HG03045 (cell line): Measurements from ENCODE around the gene RCAN2.

Experiments used
- ATAC-seq: cut with Tn5 transposase; IDR thresholded peaks from one replicate; pipeline ENCODE4 v1.9.1; 2021; ENCODE audit warnings: mild to moderate bottlenecking, moderate library complexity; ENCODE audit not compliant: unreplicated experiment

RCAN2 gene

GRCh38 chr6:46175976-46176375 is 315.3 kb downstream of the RCAN2 start:
- ATAC-seq, result peak; percentile 40

DNA sequence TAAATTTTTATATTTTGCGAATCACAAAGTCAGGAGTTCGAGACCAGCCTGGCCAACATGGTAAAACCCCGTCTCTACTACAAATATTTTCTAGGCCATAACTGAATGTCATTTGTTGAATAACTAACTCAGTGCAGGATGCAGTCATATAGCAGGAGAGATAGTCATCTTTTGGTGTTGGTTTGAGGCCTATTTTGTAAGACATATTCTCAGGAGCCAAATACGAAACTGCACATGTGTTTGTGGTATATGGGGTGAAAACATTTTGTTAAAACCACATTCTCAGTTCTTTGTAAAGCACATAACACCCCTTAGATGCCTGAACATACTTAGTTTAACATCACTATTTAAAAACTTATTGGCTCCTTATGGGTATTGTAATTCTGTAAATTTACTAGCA is 315.8 kb downstream of the RCAN2 start:
- ATAC-seq, result peak; percentile 67

DNA sequence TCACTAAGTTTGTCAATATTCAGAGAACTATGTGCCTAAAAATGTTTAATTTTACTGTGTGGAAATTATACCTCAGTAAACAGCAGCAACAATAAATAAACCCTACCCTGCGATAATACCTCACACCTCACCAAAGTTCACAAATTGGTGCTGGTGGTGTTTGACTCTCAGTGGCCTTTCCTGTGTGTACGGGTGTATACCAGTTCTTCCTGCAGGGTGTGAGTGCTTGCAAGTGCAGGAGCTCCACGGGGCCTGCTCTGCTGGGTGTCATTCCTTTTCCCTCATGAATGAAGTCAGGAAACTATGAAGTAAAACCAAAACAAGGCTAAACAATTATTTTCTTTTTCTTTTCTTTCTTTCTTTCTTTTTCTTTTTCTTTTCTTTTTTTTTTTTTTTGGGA is 316.3 kb downstream of the RCAN2 start:
- ATAC-seq, result no peak

DNA sequence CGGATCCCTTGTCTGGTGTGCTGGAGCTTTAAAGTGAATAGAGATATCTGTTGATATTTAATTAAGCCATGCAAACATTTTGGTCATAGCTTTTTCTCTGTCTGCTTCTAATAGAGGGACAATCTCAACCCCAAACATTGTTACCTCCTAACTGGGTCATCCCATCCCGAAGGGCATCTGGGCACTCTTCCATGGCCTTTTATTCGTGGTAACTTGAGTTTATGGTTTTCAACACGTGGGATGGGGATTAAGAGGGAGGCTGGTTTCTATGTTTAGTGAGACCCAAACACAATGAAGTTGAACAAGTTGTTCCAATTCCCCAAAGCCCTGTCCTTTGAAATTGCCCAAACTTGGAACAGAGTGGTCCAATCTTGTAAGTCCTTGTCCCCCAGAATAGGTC is 319.1 kb downstream of the RCAN2 start:
- ATAC-seq, result no peak
